Measurements from ENCODE around the gene ADGRA1. TPM values are rescaled to one million over a fixed set of nuclear protein-coding genes. Genes with fewer than 3 reads are reported as not detected.
"Not testable (repeated sequence)": the region's sequence is repeated elsewhere in the genome, so short reads cannot be mapped to it uniquely, and the experiment has no call there.

ADGRA1 gene
- total and polyA plus RNA-seq, 10 of the 15 experiments (the other 5 are each of a cell fraction or from before 2014, with no cell fraction given), result not detected

- TF ChIP-seq ZNF687 (IDR thresholded peaks at IDR 0.05), result no peak
Measured at GRCh38 chr10:133135116-133135465, 47.4 kb downstream of the ADGRA1 start (continued).

- H3K79me2 ChIP-seq (ENCODE audit: control insufficient read depth, insufficient read depth, low read length); ATAC-seq; CTCF ChIA-PET; BruUV-seq (replicated peaks); H3K4me2 ChIP-seq (ENCODE audit: control insufficient read depth, insufficient read depth); DNase-seq (ENCODE audit: low read depth, low spot score); in situ Hi-C loops (cut with MboI); intact Hi-C loops (cut with micrococcal nuclease; ENCODE audit: unreplicated experiment); H3K9me3 ChIP-seq (replicated peaks; ENCODE audit: control insufficient read depth, insufficient read depth, low read length); H3K27me3 ChIP-seq (replicated peaks in 1 of 2; ENCODE audit: control insufficient read depth in 2 of 2, insufficient read depth in 2 of 2, low read length in 1 of 2); H3K9ac ChIP-seq (ENCODE audit: control insufficient read depth, insufficient read depth, low read length); SMC1A ChIA-PET (ENCODE audit: uncharacterized antibody, unreplicated experiment); H2AFZ ChIP-seq (ENCODE audit: control insufficient read depth, low read depth, low read length); H4K20me1 ChIP-seq (ENCODE audit: control insufficient read depth, insufficient read depth); H3K36me3 ChIP-seq (ENCODE audit: control insufficient read depth in 2 of 2, insufficient read depth in 2 of 2, low read length in 1 of 2); POLR2A ChIA-PET; RAD21 ChIA-PET (ENCODE audit: unreplicated experiment); H3K27ac ChIP-seq (ENCODE audit: control insufficient read depth, insufficient read depth); H3K4me1 ChIP-seq (ENCODE audit: control insufficient read depth, insufficient read depth, low read length); H3K4me3 ChIP-seq; FAIRE-seq: not testable (repeated sequence)
- WGBS (ENCODE audit: insufficient coverage, insufficient replicate concordance, low lambda C conversion rate, missing lambda C conversion rate), result no CpG with 5 or more reads among the region's 12 CpGs
Measured at GRCh38 chr10:133137486-133138145, 49.9 kb downstream of the ADGRA1 start.
